Measurements from ENCODE around the gene TRIM9.
"Not testable (repeated sequence)": the region's sequence is repeated elsewhere in the genome, so short reads cannot be mapped to it uniquely, and the experiment has no call there.

TRIM9 gene

GRCh38 chr14:50963919-50964318 is 131.0 kb downstream of the TRIM9 start:
- no peak for DNase-seq (ENCODE audit: low spot score)

- DNase-seq (ENCODE audit: low spot score): peak; percentile 87
These were observed 133.2 kb downstream of the TRIM9 start for GRCh38 chr14:50961605-50962221.

DNA sequence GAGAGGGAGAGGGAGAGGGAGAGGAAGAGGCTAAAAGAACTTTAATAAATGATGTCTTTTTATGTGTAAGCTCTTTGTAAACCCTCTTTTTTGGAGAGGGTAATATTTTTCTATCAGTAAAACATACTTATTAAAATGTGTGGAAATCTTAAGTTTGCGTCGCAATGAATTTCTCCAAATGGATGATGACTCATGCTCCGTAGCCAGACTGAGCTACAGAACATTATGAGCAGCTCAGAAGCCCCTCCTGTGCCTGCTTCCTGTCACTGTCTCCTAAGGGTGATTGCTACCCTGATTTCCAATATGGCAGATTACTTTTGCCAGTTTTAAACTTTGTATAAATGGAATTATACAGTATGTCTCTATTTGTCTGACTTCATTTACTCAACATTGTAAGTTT is 137.6 kb downstream of the TRIM9 start:
- no peak for DNase-seq (ENCODE audit: low spot score)

GRCh38 chr14:50956421-50956820 is 138.5 kb downstream of the TRIM9 start:
- not testable (repeated sequence) for DNase-seq (ENCODE audit: low spot score)

DNA sequence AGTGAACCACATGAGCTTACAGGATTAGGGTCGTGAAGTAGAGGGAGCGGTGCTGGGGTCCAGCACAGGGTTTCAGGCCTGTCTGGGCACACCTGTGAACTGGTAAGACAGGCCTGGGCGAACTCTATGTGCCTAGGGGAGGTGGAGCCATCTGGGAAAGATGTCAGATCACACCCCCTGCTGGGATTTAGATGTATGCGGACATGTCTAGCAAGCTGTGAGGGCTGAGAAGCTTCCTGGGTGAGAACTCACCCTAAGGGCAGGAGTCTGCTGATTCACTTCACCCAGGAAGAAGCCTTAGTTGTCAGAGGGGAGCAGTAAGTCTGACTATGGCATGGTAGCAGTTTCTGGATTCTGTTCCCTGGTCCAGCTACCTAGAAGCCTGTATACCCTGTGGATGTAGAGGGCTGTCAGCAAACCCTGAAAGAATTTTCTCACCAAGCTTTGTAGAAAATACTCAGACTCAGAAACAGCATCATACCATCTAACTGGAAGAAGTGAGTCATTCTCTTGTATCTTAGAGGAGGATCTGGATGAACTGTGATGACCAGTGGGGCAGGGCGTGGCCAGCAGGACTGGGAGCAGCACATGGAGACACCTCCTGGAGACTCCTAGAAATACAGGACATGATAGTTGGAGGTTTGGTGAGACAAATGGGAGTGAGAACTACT is 139.4 kb downstream of the TRIM9 start:
- peak; percentile 98 for DNase-seq (ENCODE audit: low spot score)

DNA sequence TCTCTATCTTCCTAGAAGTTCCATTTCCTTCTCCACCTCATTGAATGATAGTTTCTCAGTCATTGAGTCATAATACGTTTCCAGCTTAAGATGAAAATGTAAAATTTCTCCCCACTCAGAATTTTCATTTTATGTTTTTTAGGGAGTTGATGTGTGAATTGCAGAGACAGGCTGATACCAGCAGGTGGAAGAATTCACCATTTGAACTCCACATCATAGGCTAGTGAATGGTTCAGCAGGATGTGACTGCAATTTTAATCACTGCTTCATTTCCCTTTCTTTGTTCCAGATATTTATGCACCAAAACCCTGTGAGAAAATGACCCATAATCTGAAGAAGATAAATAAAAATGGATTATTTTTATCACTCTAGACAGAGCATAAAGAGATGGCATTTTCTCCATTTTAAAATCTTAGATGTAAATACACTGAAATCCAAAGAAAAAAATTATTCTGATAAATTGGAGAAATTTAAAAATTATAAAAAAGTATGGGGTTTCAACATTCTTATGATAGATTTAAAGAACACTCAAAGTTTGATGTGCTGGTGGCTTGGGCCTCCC is 140.0 kb downstream of the TRIM9 start:
- peak; percentile 78 for DNase-seq (ENCODE audit: low spot score)

GRCh38 chr14:50953502-50953901 is 141.4 kb downstream of the TRIM9 start:
- DNase-seq (ENCODE audit: low spot score): no peak

- DNase-seq (ENCODE audit: low spot score): no peak
These were observed 143.9 kb downstream of the TRIM9 start for GRCh38 chr14:50951032-50951431.

- DNase-seq (ENCODE audit: low spot score): no peak
These were observed 146.7 kb downstream of the TRIM9 start for GRCh38 chr14:50948205-50948604.

DNA sequence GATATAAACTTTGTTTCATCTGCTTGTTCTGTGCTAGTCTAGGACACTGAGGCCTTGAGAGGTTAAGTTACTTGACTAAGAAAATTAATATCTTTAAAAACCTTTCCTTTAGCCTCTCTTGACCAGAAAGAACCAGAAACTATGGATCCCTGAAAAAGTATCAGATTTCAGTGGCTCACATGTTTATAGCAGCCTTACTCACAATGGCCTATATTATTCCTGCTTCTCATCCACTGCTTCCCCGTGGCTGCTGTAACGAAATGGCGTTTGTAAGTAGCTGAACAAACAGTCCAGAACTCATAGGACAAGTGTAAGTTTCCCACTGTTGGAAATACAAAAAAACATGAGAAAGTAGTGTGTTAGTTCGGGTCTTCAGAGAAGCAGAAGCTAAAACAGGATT is 147.5 kb downstream of the TRIM9 start:
- no peak for DNase-seq (ENCODE audit: low spot score)

- DNase-seq (ENCODE audit: low spot score): no peak
These were observed 148.5 kb downstream of the TRIM9 start for GRCh38 chr14:50946234-50946935.

- peak; percentile 65 for DNase-seq (ENCODE audit: low spot score)
These were observed 150.1 kb downstream of the TRIM9 start for GRCh38 chr14:50944647-50945413.

- DNase-seq (ENCODE audit: low spot score): peak; percentile 78
These were observed 150.8 kb downstream of the TRIM9 start, which contains the start of gene PYGL for GRCh38 chr14:50943943-50944646. Gene PYGL (minus strand): TSS chr14:50944483. CDS start chr14:50944403, 80 bp downstream.

DNA sequence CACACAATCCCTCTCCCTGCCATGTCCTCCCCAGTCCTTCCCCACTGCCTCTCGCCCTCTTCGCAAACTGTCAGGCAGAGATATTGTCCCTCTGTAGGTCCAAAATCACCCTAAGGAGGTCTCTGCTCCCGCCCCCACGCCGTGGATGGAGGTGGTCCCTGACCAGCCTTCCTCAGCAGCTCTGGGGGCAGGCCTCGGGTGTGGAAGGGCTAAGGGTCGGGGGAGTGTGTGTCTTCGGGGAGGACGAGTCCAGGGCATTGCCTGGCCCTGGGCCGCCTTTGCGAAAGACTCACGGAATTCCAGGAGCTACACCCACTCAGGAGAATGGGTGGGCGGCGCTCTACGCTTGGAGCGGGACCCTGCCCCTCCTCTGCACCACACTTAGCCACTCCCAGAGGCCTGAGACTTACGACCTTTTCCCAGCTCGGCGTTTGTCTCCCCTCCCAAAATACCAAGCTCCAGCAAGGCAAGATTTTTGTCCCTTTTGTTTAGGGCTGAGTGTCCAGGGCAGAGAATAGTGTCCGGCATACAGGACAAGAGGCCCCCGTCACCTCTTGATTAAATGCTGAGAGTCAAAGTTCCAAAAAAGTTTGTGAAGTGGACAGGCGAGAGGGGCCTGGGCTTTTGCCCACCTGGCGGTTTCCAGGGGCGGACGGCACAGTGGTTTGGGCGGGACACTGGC is 151.5 kb downstream of the TRIM9 start:
- DNase-seq (ENCODE audit: low spot score): peak; percentile 72

DNA sequence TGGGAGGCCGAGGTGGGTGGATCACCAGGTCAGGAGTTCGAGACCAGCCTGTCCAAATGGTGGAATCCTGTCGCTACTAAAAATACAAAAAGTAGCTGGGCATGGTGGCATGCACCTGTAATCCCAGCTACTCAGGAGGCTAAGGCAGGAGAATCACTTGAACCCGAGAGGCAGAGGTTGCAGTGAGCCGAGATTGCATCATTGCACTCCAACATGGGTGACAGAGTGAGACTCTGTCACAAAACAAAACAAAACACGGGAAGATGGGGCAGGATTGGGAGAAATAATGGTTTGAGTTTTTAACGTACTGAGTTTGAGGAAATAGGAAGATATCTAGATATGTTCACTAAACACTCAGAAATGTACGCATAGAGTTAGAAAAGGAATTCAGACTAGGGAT is 153.3 kb downstream of the TRIM9 start:
- not testable (repeated sequence) for DNase-seq (ENCODE audit: low spot score)

- peak; percentile 33 for DNase-seq (ENCODE audit: low spot score)
These were observed 153.8 kb downstream of the TRIM9 start for GRCh38 chr14:50941151-50941550.

GRCh38 chr14:50937800-50938199 is 157.1 kb downstream of the TRIM9 start:
- no peak for DNase-seq (ENCODE audit: low spot score)

- peak; percentile 23 for DNase-seq (ENCODE audit: low spot score)
These were observed 157.6 kb downstream of the TRIM9 start for GRCh38 chr14:50937325-50937724.

- no peak for DNase-seq (ENCODE audit: low spot score)
These were observed 158.0 kb downstream of the TRIM9 start for GRCh38 chr14:50936882-50937281.

- DNase-seq (ENCODE audit: low spot score): no peak
These were observed 158.9 kb downstream of the TRIM9 start for GRCh38 chr14:50936016-50936340.

Measured in kidney tubule cell (primary cell).